Keratinocyte (primary cell): ENCODE measurements around the gene EMCN. TPM values are rescaled to one million over a fixed set of nuclear protein-coding genes. Genes with fewer than 3 reads are reported as not detected.

Source experiments
- DNase-seq: peaks from one replicate; pipeline ENCODE4 v3.0.0-alpha.2; 2011; ENCODE audit warnings: low read depth, missing footprints, low spot score
- FAIRE-seq: peaks from 2 replicates; lab custom pipeline; 2011; peaks lifted over from hg19 to GRCh38; lab: Jason Lieb, UNC
- H2AFZ ChIP-seq: 2 replicates; pipeline ENCODE4 v1.6.0; 2012; ENCODE audit warnings: low read length, control low read depth, inconsistent platforms; ENCODE audit not compliant: control insufficient read depth
- H3K27ac ChIP-seq: 2 replicates; pipeline ENCODE4 v1.5.1; 2011; ENCODE audit warnings: low read length; ENCODE audit not compliant: control insufficient read depth, insufficient read depth
- H3K27me3 ChIP-seq: 3 replicates; pipeline ENCODE4 v1.6.0; 2011; ENCODE audit warnings: low read length; ENCODE audit not compliant: control insufficient read depth, insufficient read depth; ENCODE audit errors: extremely low read depth
- H3K36me3 ChIP-seq, 2 experiments: 2 replicates in 1 of 2; 3 replicates in 1 of 2; pipeline ENCODE4 v1.5.1; 2011; ENCODE audit warnings: low read length in 2 of 2, mild to moderate bottlenecking in 1 of 2; ENCODE audit not compliant: control insufficient read depth in 2 of 2, insufficient read depth in 2 of 2; ENCODE audit errors: extremely low read depth in 1 of 2
- H3K4me1 ChIP-seq: 3 replicates; pipeline ENCODE4 v1.5.1; 2011; ENCODE audit warnings: low read length; ENCODE audit not compliant: control insufficient read depth, insufficient read depth; ENCODE audit errors: extremely low read depth
- H3K4me2 ChIP-seq: 3 replicates; pipeline ENCODE4 v1.6.0; 2011; ENCODE audit warnings: low read depth, low read length; ENCODE audit not compliant: control insufficient read depth, insufficient read depth; ENCODE audit errors: extremely low read depth
- H3K4me3 ChIP-seq, 3 experiments: fragments of 200-600 bp in 1 of 3; sonication (generic) in 1 of 3; 2 replicates in 2 of 3; 3 replicates in 1 of 3; pipeline ENCODE4 v1.5.1; 2011 to 2016; ENCODE audit warnings: low read length in 3 of 3, mild to moderate bottlenecking in 3 of 3, control low read depth in 2 of 3, inconsistent platforms in 1 of 3, low read depth in 1 of 3, mixed read lengths in 1 of 3, mixed run types in 1 of 3, moderate library complexity in 1 of 3; ENCODE audit not compliant: control insufficient read depth in 2 of 3, insufficient read depth in 2 of 3; ENCODE audit errors: extremely low read depth in 1 of 3
- H3K79me2 ChIP-seq: 2 replicates; pipeline ENCODE4 v1.6.0; 2012; ENCODE audit warnings: low read length; ENCODE audit not compliant: control insufficient read depth, insufficient read depth
- H3K9ac ChIP-seq: 3 replicates; pipeline ENCODE4 v1.6.0; 2011; ENCODE audit warnings: low read length; ENCODE audit not compliant: control insufficient read depth, insufficient read depth; ENCODE audit errors: extremely low read depth
- H3K9me1 ChIP-seq: 3 replicates; pipeline ENCODE4 v1.6.0; 2011; ENCODE audit warnings: low read length; ENCODE audit not compliant: control insufficient read depth, insufficient read depth; ENCODE audit errors: extremely low read depth
- H3K9me3 ChIP-seq: 2 replicates; pipeline ENCODE4 v1.5.1; 2012; ENCODE audit warnings: low read depth, low read length; ENCODE audit not compliant: control insufficient read depth
- H4K20me1 ChIP-seq: 3 replicates; pipeline ENCODE4 v1.6.0; 2011; ENCODE audit warnings: low read length; ENCODE audit not compliant: control insufficient read depth, insufficient read depth; ENCODE audit errors: extremely low read depth
- CTCF ChIP-seq, 3 experiments: IDR thresholded peaks in 1 of 3; conservative IDR thresholded peaks in 1 of 3; optimal IDR thresholded peaks in 1 of 3; 2 replicates in 2 of 3; 3 replicates in 1 of 3; pipeline versions ENCODE3 to v1.5.1; 2011; ENCODE audit warnings: low read length in 3 of 3, mild to moderate bottlenecking in 3 of 3, moderate library complexity in 2 of 3, control low read depth in 1 of 3, inconsistent platforms in 1 of 3; ENCODE audit not compliant: insufficient read depth in 2 of 3; ENCODE audit errors: extremely low read depth in 1 of 3
- EZH2 ChIP-seq: IDR thresholded peaks from one replicate; pipeline ENCODE4 v1.6.1; 2012; ENCODE audit warnings: inconsistent platforms, mild to moderate bottlenecking, low read length, moderate library complexity
- dilution Hi-C: fragments of 300-500 bp; cut with MboI; formaldehyde crosslinking; loops from one replicate; pipeline ENCODE4 v1.7.0; 2020; ENCODE audit warnings: low sequenced_read_pairs; ENCODE audit not compliant: extremely low pct_ligation_motif_present
- polyA plus RNA-seq, 5 experiments: library from polyadenylated mRNA; depleted of rRNA in 3 of 5; stranded (reverse) in 3 of 5; stranded (forward) in 1 of 5; unstranded in 1 of 5; fragments of >200 nt; gene quantifications; 1 replicate in 1 of 5; 2 replicates in 3 of 5; 3 replicates in 1 of 5; pipeline versions ENCODE4 v1.2.1 to v1.2.3, GENCODE V29; 2011 to 2012; ENCODE audit warnings: missing spikeins in 2 of 5, low read depth in 1 of 5, low replicate concordance in 1 of 5

The EMCN gene
- polyA plus RNA-seq, 1 donor (not counting 4 experiments of a cell fraction or from before 2014, with no cell fraction given), result not detected

- no peaks in the 10 kb centered on the region for H3K9me3 ChIP-seq
- H2AFZ ChIP-seq, result no peak overlapping the region
- no peaks in the 10 kb centered on the region for H3K79me2 ChIP-seq
- H3K4me2 ChIP-seq, result no peak overlapping the region
- no peaks in the 10 kb centered on the region for H3K4me1 ChIP-seq
- no peak overlapping the region for H3K4me3 ChIP-seq
- dilution Hi-C loops, result no loop called here
- H3K9me1 ChIP-seq, result no peaks in the 10 kb centered on the region
- H4K20me1 ChIP-seq, result no peaks in the 10 kb centered on the region
- FAIRE-seq (no peak), DNase-seq (no peak)
- TF ChIP-seq CTCF (optimal IDR thresholded peaks at IDR 0.05 in 1 of 3, IDR thresholded peaks at IDR 0.05 in 1 of 3, conservative IDR thresholded peaks at IDR 0.05 in 1 of 3; ENCODE audit: extremely low read depth in 1 of 3, insufficient read depth in 2 of 3, low read length in 3 of 3), result no peak
- TF ChIP-seq EZH2, result no peak
- H3K27me3 ChIP-seq, result no peaks in the 10 kb centered on the region
- no peak overlapping the region for H3K9ac ChIP-seq
- no peak overlapping the region for H3K27ac ChIP-seq
- no peaks in the 10 kb centered on the region for H3K36me3 ChIP-seq
Measured at GRCh38 chr4:100369871-100370270, 148.0 kb downstream of the EMCN start.

- dilution Hi-C loops, result no loop called here
- H3K4me3 ChIP-seq, result no peak overlapping the region
- FAIRE-seq, result no peak
- no peak overlapping the region for H2AFZ ChIP-seq
- H3K4me1 ChIP-seq, result no peaks in the 10 kb centered on the region
- H3K27me3 ChIP-seq, result no peaks in the 10 kb centered on the region
- no peaks in the 10 kb centered on the region for H3K36me3 ChIP-seq
- no peaks in the 10 kb centered on the region for H3K9me1 ChIP-seq
- H3K79me2 ChIP-seq, result no peaks in the 10 kb centered on the region
- DNase-seq, result no peak
- H3K4me2 ChIP-seq, result no peak overlapping the region
- H3K9ac ChIP-seq, result no peak overlapping the region
- no peak overlapping the region for H3K27ac ChIP-seq
- no peaks in the 10 kb centered on the region for H4K20me1 ChIP-seq
- H3K9me3 ChIP-seq, result no peaks in the 10 kb centered on the region
- TF ChIP-seq EZH2, result no peak
- no peak for TF ChIP-seq CTCF (optimal IDR thresholded peaks at IDR 0.05 in 1 of 3, IDR thresholded peaks at IDR 0.05 in 1 of 3, conservative IDR thresholded peaks at IDR 0.05 in 1 of 3; ENCODE audit: extremely low read depth in 1 of 3, insufficient read depth in 2 of 3, low read length in 3 of 3)
Measured at GRCh38 chr4:100367451-100367850, 150.4 kb downstream of the EMCN start.
